A673 (cell line): ENCODE results near the gene ZNF500.
"Not testable (repeated sequence)": the region's sequence is repeated elsewhere in the genome, so short reads cannot be mapped to it uniquely, and the experiment has no call there.

Source experiments
- EZH2 ChIP-seq: fragments of 200-600 bp; sonication (generic); IDR thresholded peaks from 2 replicates; pipeline ENCODE4 v1.6.1; 2017; ENCODE audit warnings: borderline replicate concordance, low read depth, mild to moderate bottlenecking, mixed read lengths, antibody characterized with exemption, low read length; ENCODE audit not compliant: poor library complexity, severe bottlenecking
- TF ChIP-seq, protein P1 (sequence below): fragments of 300-800, 200-600 bp; sonication (generic); conservative IDR thresholded peaks from 2 replicates; pipeline ENCODE4 v1.5.1; 2017; ENCODE audit warnings: low read depth, mild to moderate bottlenecking, antibody characterized with exemption, low read length, moderate library complexity, mixed read lengths

DNA sequence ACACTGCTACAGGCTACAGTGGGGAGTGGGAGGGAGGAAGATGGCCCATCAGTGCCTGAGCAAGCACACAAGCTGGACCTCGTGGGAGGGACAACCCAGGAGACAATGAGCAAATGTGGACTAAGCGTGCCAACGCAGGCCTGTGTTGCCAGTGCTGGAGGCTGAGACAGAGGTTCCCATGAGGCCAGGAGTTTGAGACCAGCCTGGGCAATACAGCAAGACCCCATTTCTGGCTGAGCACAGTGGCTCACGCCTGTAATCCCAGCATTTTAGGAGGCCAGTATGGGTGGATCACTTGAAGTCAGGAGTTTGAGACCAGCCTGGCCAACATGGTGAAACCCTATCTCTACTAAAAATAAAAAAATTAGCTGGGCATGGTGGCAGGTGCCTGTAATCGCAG is 28.6 kb downstream of the ZNF500 start:
- TF ChIP-seq, protein P1, sequence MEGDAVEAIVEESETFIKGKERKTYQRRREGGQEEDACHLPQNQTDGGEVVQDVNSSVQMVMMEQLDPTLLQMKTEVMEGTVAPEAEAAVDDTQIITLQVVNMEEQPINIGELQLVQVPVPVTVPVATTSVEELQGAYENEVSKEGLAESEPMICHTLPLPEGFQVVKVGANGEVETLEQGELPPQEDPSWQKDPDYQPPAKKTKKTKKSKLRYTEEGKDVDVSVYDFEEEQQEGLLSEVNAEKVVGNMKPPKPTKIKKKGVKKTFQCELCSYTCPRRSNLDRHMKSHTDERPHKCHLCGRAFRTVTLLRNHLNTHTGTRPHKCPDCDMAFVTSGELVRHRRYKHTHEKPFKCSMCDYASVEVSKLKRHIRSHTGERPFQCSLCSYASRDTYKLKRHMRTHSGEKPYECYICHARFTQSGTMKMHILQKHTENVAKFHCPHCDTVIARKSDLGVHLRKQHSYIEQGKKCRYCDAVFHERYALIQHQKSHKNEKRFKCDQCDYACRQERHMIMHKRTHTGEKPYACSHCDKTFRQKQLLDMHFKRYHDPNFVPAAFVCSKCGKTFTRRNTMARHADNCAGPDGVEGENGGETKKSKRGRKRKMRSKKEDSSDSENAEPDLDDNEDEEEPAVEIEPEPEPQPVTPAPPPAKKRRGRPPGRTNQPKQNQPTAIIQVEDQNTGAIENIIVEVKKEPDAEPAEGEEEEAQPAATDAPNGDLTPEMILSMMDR: not testable (repeated sequence)
- not testable (repeated sequence) for TF ChIP-seq EZH2
